Activated naive CD4-positive, alpha-beta T cell treated with anti-CD3 and anti-CD28 coated beads, Interleukin-2, amount 50 U/mL, for 24 hours (primary cell): ENCODE results near the gene RNF138.
"Not testable (repeated sequence)": the region's sequence is repeated elsewhere in the genome, so short reads cannot be mapped to it uniquely, and the experiment has no call there.

Source experiments
- H3K27ac Mint-ChIP-seq: one replicate; pipeline ENCODE4 v1.8.0; 2021; ENCODE audit warnings: mild to moderate bottlenecking, mixed read lengths
- H3K27me3 Mint-ChIP-seq: one replicate; pipeline ENCODE4 v1.8.0; 2021; ENCODE audit warnings: mixed read lengths
- H3K36me3 Mint-ChIP-seq: one replicate; pipeline ENCODE4 v1.8.0; 2021; ENCODE audit warnings: mixed read lengths
- H3K4me1 Mint-ChIP-seq: one replicate; pipeline ENCODE4 v1.8.0; 2021; ENCODE audit warnings: mixed read lengths
- H3K4me3 Mint-ChIP-seq: one replicate; pipeline ENCODE4 v1.8.0; 2021; ENCODE audit warnings: mild to moderate bottlenecking, mixed read lengths
- H3K9me3 Mint-ChIP-seq: one replicate; pipeline ENCODE4 v1.8.0; 2021; ENCODE audit warnings: mixed read lengths

The RNF138 gene

DNA sequence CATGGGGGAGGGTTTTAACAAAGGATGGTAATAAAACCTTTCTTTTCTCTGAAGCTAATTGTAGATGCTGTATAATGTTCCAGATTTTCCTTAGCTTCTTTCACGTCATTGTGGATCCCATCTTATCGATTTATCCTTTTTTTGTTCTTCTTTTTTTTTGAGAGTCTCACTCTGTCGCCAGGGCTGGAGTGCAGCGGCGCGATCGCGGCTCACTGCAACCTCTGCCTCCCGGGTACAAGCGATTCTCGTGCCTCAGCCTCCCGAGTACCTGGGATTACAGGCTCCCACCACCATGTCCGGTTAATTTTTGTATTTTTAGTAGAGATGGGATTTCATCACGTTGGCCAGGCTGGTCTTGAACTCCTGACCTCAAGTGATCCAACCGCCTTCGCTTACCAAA lies 843 bp upstream of the RNF138 start:
- not testable (repeated sequence) for H3K27ac Mint-ChIP-seq, H3K9me3 Mint-ChIP-seq, H3K27me3 Mint-ChIP-seq
- Mint-ChIP-seq H3K36me3 (peaks cover 14% of the 10 kb centered on the region), H3K4me3 (peak overlapping the region; percentile 23), H3K4me1 (peaks cover 46% of the 10 kb centered on the region)

- H3K9me3 Mint-ChIP-seq: no peaks in the 10 kb centered on the region
- peaks cover 17% of the 10 kb centered on the region for H3K36me3 Mint-ChIP-seq
- peak overlapping the region; percentile 93 for H3K27ac Mint-ChIP-seq
- H3K4me1 Mint-ChIP-seq: peaks cover 47% of the 10 kb centered on the region
- H3K4me3 Mint-ChIP-seq: peak overlapping the region; percentile 90
- H3K27me3 Mint-ChIP-seq: no peaks in the 10 kb centered on the region
These were observed 350 bp upstream of the RNF138 start for GRCh38 chr18:32091325-32091723.

DNA sequence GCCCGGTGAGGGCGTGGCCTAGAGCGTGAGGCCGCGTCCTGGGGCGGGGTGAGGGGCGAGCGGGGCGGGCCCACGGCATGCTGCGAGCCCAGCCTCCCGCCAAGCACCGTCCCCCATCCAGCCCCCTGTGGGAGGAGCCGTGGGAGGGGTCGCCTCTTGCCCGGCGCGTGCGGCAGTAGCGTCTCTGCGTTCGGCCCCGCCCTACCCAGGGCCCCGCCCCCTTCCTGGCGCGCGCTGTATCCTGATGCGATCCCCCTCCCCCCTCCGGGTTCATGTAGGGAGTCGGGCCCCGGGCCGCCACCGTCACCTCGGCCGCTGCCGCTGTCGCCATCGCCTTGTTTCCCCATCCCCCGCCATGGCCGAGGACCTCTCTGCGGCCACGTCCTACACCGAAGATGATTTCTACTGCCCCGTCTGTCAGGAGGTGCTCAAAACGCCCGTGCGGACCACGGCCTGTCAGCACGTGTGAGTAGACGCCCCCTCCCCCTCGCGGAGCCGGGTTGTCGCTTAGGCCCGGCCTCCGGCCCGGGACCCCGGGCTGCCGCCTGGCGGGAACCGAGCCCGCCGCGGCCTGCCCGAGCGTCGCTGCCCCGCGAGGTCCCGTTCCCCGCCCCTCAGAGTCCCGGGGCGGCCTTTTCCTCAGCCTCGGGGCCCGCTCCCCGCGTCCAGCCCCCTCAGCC lies 888 bp downstream of the RNF138 start:
- Mint-ChIP-seq H3K4me3 (peak overlapping the region; percentile 100), H3K27me3 (no peaks in the 10 kb centered on the region), H3K4me1 (peaks cover 48% of the 10 kb centered on the region), H3K9me3 (no peaks in the 10 kb centered on the region), H3K27ac (peak overlapping the region; percentile 99), H3K36me3 (peaks cover 20% of the 10 kb centered on the region)

DNA sequence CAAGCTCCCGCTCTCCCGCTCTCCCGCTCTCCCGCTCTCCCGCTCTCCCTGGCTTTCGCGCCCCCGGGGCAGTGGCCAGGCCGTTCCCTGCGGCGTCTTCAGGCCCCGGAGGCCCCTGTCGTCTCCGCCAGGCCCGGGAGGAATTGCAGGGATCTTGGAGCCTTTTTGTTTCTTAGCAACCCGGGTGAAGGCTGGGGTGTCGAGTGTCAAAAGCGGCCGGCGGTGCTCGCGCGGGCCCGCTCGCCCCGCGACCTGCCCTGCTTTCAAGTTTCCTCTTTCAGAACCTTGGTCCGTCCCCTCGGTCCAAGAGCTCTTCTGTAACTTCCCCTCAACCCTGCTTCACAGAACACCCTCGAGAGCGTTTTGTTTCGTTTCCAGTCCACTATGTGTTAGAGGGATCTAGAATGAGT lies 1.4 kb downstream of the RNF138 start:
- Mint-ChIP-seq H3K9me3 (no peaks in the 10 kb centered on the region), H3K36me3 (peaks cover 22% of the 10 kb centered on the region), H3K27ac (peak overlapping the region; percentile 99), H3K27me3 (no peaks in the 10 kb centered on the region), H3K4me3 (peak overlapping the region; percentile 100), H3K4me1 (peaks cover 49% of the 10 kb centered on the region)

DNA sequence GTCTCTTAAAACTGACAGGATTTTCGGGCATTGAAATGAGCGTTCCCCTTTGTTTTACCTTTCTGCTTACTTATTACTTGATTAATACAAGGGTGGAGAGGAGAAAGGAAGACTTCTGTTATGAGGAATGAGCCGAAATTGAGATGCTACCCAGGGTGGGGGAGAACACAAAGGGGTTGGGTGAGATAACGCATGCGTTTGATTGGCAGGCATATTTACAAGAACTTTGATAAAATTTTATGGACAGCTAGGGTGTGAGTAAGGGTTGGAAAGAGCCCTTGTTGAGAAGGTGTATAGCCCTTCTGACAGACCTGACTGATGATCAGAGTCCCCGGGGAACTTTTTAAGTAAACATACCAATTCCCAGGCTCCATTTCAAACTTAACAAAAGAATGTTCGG lies 1.8 kb downstream of the RNF138 start:
- no peaks in the 10 kb centered on the region for H3K27me3 Mint-ChIP-seq
- peak overlapping the region; percentile 99 for H3K27ac Mint-ChIP-seq
- H3K9me3 Mint-ChIP-seq: no peaks in the 10 kb centered on the region
- peaks cover 49% of the 10 kb centered on the region for H3K4me1 Mint-ChIP-seq
- H3K4me3 Mint-ChIP-seq: peak overlapping the region; percentile 100
- peaks cover 22% of the 10 kb centered on the region for H3K36me3 Mint-ChIP-seq

DNA sequence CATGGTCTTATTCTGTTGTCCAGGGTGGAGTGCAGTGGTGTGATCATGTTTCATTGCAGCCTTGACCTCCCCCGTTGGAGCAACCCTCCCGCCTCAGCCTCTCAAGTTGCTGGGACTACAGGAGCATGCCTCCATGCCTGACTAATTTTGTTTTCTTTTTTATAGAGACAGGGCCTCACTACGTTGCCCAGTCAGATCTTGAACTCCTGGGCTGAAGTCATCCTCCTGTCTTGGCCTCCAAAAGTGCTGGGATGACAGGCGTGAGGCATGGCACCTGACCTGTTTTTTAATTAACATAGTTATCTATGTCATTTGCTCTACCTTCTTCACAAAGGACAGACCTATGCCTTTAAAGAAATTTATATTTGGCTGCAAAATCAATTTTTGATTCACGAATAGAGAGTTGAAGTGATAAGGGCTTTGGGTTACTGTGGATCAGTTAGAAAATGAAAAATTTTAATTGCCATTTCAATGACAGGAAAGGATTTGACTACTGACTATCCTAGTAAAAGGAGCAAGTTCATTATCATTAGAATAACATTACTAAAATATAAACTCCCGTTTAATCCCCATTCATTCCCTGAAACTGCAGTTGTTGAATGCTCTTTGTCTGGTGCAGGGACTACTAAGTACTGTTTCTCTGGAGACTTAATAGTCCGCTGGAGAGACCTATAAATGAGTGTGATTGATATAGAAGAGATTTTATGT lies 3.7 kb downstream of the RNF138 start:
- Mint-ChIP-seq H3K27me3 (no peaks in the 10 kb centered on the region), H3K36me3 (peaks cover 25% of the 10 kb centered on the region), H3K4me3 (peak overlapping the region; percentile 100), H3K9me3 (no peaks in the 10 kb centered on the region), H3K27ac (peak overlapping the region; percentile 26), H3K4me1 (peaks cover 58% of the 10 kb centered on the region)

DNA sequence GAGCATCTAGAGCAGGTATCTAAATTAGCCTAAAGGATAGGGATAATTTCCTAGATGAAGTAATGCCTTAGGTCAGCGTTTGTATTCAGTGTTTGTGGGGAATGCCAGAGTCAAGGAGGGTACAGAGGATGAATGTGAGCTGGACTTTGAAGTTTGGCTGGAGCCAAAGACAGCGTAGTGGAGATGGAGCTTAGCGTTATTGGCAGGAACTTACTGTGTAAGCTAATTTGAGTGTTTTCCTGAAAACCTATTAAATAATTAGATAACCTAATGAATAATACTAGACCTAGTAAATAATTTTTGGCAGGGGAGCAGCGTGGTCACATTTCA lies 4.2 kb downstream of the RNF138 start:
- Mint-ChIP-seq H3K27ac (peak overlapping the region; percentile 41), H3K4me3 (peak overlapping the region; percentile 100), H3K4me1 (peaks cover 62% of the 10 kb centered on the region), H3K36me3 (peaks cover 27% of the 10 kb centered on the region), H3K9me3 (no peaks in the 10 kb centered on the region), H3K27me3 (no peaks in the 10 kb centered on the region)

- Mint-ChIP-seq H3K27me3 (no peaks in the 10 kb centered on the region), H3K4me1 (peaks cover 66% of the 10 kb centered on the region), H3K36me3 (peaks cover 29% of the 10 kb centered on the region), H3K27ac (peak overlapping the region; percentile 84), H3K9me3 (no peaks in the 10 kb centered on the region), H3K4me3 (peak overlapping the region; percentile 100)
These were observed 5.3 kb downstream of the RNF138 start for GRCh38 chr18:32096946-32097345.

DNA sequence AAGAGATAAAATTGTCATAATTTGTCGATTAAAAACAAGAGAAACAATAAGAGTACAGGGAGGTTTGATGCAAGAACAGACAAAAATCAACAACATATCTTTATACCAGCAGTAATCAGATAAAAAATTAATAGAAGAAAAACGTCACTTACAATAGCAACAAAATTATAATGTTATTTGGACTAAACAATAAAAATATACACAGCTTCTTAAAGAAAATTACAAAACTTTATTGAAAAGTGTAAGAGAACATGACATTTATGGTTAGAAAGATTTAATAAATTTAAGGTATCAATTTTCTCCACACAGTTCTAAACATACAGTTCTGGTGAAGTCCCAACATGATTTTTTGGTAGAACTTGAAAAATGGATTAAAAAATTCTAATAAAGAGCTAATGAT lies 12.8 kb downstream of the RNF138 start:
- H3K36me3 Mint-ChIP-seq: peaks cover 14% of the 10 kb centered on the region
- peak overlapping the region; percentile 32 for H3K4me3 Mint-ChIP-seq
- H3K27me3 Mint-ChIP-seq: no peaks in the 10 kb centered on the region
- peak overlapping the region; percentile 73 for H3K27ac Mint-ChIP-seq
- peaks cover 60% of the 10 kb centered on the region for H3K4me1 Mint-ChIP-seq
- H3K9me3 Mint-ChIP-seq: no peaks in the 10 kb centered on the region

GRCh38 chr18:32110005-32110404 lies 18.3 kb downstream of the RNF138 start:
- H3K27ac Mint-ChIP-seq: no peak overlapping the region
- peaks cover 9% of the 10 kb centered on the region for H3K36me3 Mint-ChIP-seq
- H3K4me1 Mint-ChIP-seq: peaks cover 78% of the 10 kb centered on the region
- no peaks in the 10 kb centered on the region for H3K9me3 Mint-ChIP-seq
- no peaks in the 10 kb centered on the region for H3K27me3 Mint-ChIP-seq
- H3K4me3 Mint-ChIP-seq: no peak overlapping the region

GRCh38 chr18:32111706-32112105 lies 20.0 kb downstream of the RNF138 start:
- Mint-ChIP-seq H3K36me3 (peaks cover 17% of the 10 kb centered on the region), H3K27ac (no peak overlapping the region)

DNA sequence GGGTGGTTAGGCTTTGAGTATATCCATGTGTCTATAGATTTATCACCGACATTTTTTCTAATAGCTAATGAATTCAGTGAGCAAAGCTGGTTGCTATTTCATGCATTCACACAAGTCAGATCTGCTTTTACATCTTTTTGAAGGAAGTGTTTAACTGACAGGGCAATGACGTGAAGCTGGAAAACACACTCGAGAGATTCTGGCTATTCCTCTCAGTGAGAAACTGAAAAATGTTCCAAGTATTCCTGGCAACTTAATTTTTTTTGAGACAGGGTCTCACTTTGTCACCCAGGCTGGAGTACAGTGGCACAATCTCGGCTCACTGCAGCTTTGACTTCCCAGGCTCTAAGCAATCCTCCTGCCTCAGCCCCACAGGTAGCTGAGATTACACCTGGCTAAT lies 21.2 kb downstream of the RNF138 start:
- H3K36me3 Mint-ChIP-seq: peaks cover 18% of the 10 kb centered on the region
- H3K27ac Mint-ChIP-seq: peak overlapping the region; percentile 23
- no peaks in the 10 kb centered on the region for H3K27me3 Mint-ChIP-seq
- no peak overlapping the region for H3K4me3 Mint-ChIP-seq
- peaks cover 80% of the 10 kb centered on the region for H3K4me1 Mint-ChIP-seq
- no peaks in the 10 kb centered on the region for H3K9me3 Mint-ChIP-seq

More at GRCh38 chr18:32111706-32112105, 20.0 kb downstream of the RNF138 start:
- H3K4me1 Mint-ChIP-seq: peaks cover 75% of the 10 kb centered on the region
- H3K27me3 Mint-ChIP-seq: no peaks in the 10 kb centered on the region
- peak overlapping the region; percentile 19 for H3K4me3 Mint-ChIP-seq
- H3K9me3 Mint-ChIP-seq: no peaks in the 10 kb centered on the region

DNA sequence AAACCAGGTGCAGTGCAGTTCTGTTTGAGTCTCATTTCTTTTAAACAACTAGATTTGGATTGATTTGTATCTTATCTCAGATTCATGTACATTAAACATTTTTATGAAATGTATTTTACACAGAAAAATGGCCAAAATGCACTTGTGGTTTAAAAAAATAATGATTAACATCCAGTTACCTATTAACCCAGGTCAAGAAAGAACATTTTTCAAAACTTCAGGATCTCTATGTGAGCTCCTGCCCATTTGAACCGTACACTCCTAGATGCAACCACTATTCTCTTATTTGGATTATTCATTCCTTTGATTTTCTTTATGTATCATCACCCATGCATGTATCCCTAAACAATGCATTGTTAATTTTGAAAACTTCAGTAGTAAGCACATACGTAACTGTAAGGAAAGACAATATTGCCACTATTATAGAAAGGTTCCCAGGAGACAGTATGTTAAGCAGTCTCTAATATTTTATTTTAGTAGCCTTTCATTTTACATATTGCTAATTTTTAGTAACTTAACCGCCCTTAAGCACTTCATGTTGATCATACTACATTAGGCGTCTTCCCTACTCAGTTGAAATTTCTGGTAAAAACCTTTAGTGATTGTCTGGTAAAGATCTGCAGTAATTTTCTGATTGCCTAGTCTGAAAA lies 22.7 kb downstream of the RNF138 start:
- H3K9me3 Mint-ChIP-seq: no peaks in the 10 kb centered on the region
- H3K4me1 Mint-ChIP-seq: peaks cover 65% of the 10 kb centered on the region
- peaks cover 18% of the 10 kb centered on the region for H3K36me3 Mint-ChIP-seq
- H3K27me3 Mint-ChIP-seq: no peaks in the 10 kb centered on the region
- H3K27ac Mint-ChIP-seq: no peak overlapping the region
- no peak overlapping the region for H3K4me3 Mint-ChIP-seq

- Mint-ChIP-seq H3K4me3 (no peak overlapping the region), H3K9me3 (no peaks in the 10 kb centered on the region), H3K4me1 (peaks cover 20% of the 10 kb centered on the region), H3K27ac (peak overlapping the region; percentile 35), H3K36me3 (peaks cover 16% of the 10 kb centered on the region), H3K27me3 (no peaks in the 10 kb centered on the region)
These were observed 30.4 kb downstream of the RNF138 start for GRCh38 chr18:32122039-32122438.

GRCh38 chr18:32126538-32126937 lies 34.9 kb downstream of the RNF138 start:
- Mint-ChIP-seq H3K27ac (no peak overlapping the region), H3K27me3 (no peaks in the 10 kb centered on the region), H3K36me3 (peaks cover 17% of the 10 kb centered on the region), H3K4me3 (no peak overlapping the region), H3K9me3 (no peaks in the 10 kb centered on the region), H3K4me1 (peaks cover 11% of the 10 kb centered on the region)

DNA sequence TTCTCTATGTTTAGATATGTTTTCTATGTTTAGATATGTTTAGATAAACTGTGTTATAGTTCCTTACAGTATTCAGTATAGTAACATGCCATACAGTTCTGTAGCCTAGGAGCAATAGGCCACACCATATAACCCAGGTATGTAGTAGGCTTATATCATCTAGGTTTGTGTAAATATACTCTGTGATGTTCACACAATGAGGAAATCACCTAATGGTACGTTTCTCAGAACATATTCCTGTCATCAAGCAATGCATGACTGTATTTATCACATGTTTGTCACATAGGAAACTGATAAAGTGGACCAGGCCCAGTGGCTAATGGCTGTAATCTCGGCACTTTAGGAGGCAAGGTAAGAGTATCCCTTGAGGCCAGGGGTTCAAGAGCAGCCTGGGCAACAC lies 44.0 kb downstream of the RNF138 start:
- H3K9me3 Mint-ChIP-seq: no peaks in the 10 kb centered on the region

More for the DNA sequence above, 44.0 kb downstream of the RNF138 start:
- Mint-ChIP-seq H3K36me3 (peaks cover 4% of the 10 kb centered on the region), H3K4me3 (no peak overlapping the region), H3K27ac (no peak overlapping the region), H3K4me1 (peaks cover 29% of the 10 kb centered on the region), H3K27me3 (no peaks in the 10 kb centered on the region)
